Upper lobe of left lung (tissue), 6 donors: ENCODE results near the gene MED13L. TPM values are rescaled to one million over a fixed set of nuclear protein-coding genes. Genes with fewer than 3 reads are reported as not detected.

Experiments used
- ATAC-seq, 2 donors: fragments of 200-7000 bp; cut with Tn5 transposase; one replicate each; pipeline ENCODE4 v1.9.1; 2022; ENCODE audit warnings: mild to moderate bottlenecking in 2 of 2, moderate library complexity in 2 of 2; ENCODE audit not compliant: low FRiP score in 2 of 2
- DNase-seq, 2 donors: peaks; one replicate each; pipeline ENCODE4 v3.0.0-alpha.2; 2019 to 2020
- H3K27ac ChIP-seq, 4 donors: fragments of 200-600 bp; sonication (generic); one replicate each; pipeline ENCODE4 v1.5.1; 2016 to 2019
- H3K27me3 ChIP-seq, 4 donors: fragments of 200-600 bp; sonication (generic); one replicate each; pipeline ENCODE4 v1.5.1; 2017 to 2019
- H3K36me3 ChIP-seq, 4 donors: fragments of 200-600 bp; sonication (generic); one replicate each; pipeline ENCODE4 v1.5.1; 2016 to 2019
- H3K4me1 ChIP-seq, 4 donors: fragments of 200-600 bp; sonication (generic); one replicate each; pipeline ENCODE4 v1.5.1; 2018 to 2019
- H3K4me3 ChIP-seq, 4 donors: fragments of 200-600 bp; sonication (generic); one replicate each; pipeline ENCODE4 v1.5.1; 2017 to 2019; ENCODE audit warnings: mild to moderate bottlenecking in 2 of 4, moderate library complexity in 1 of 4
- H3K9me3 ChIP-seq, 4 donors: fragments of 200-600 bp; sonication (generic); one replicate each; pipeline ENCODE4 v1.5.1; 2018 to 2019
- EP300 ChIP-seq, 4 donors: sonication (generic); formaldehyde crosslinking; IDR thresholded peaks; one replicate each; pipeline ENCODE4 v1.5.1; 2017; ENCODE audit warnings: antibody characterized with exemption in 4 of 4, control low read depth in 2 of 4
- POLR2A ChIP-seq, 4 donors: fragments of 450-650 bp; IDR thresholded peaks; one replicate each; pipeline ENCODE4 v1.5.1; 2016 to 2017; ENCODE audit warnings: antibody characterized with exemption in 4 of 4, mild to moderate bottlenecking in 2 of 4
- POLR2AphosphoS5 ChIP-seq, 2 donors: sonication (generic); formaldehyde crosslinking; IDR thresholded peaks; one replicate each; pipeline ENCODE4 v1.5.1; 2017; ENCODE audit warnings: antibody characterized with exemption in 2 of 2
- WGBS, 2 donors: methylation state at CpG; one replicate each; pipeline ENCODE4 v1.1.5; 2017 to 2018; 5-methylcytosine and 5-hydroxymethylcytosine counted together
- total RNA-seq, 6 donors: library from RNA; depleted of rRNA in 4 of 6; stranded (reverse); fragments of >200 nt in 4 of 6; gene quantifications; one replicate each; pipeline versions ENCODE4 v1.1.0 to v1.2.1, GENCODE V29; 2016 to 2021
- TF ChIP-seq, protein P1 (sequence below), 6 experiments: fragments of 450-650 bp in 4 of 6; fragments of 200-600 bp in 2 of 6; sonication (generic) in 2 of 6; IDR thresholded peaks; one replicate each; pipeline ENCODE4 v1.5.1; 2016 to 2019; ENCODE audit warnings: antibody characterized with exemption in 6 of 6
- donor health status: DM: no; HTN: no; CAD: no; lungs with moderate emphysema.
- donor health status: DM: no; HTN: yes; CAD: no; lungs with severe emphysema.

The MED13L gene
- total RNA-seq, 6 donors from 2014 or later: 96.6 to 178 (median 124) TPM

DNA sequence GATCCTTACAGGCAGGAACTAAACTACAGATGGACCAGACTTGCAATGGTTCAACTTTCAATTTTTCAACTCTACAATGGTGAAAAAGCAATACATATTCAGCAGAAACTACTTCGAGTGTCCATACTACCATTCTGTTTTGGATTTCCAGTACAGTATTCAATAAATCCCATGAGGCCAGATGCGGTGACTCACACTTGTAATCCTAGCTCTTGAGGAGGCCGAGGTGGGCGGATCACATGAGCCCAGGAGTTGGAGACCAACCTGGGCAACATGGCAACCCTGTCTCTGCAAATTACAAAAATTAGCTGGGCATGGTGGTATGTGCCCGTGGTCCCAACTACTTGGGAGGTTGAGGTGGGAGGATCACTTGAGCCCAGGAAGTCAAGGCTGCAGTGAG is 336.1 kb downstream of the MED13L start:
- Histone ChIP-seq H3K4me1 (no peaks in the 10 kb centered on the region), H3K27me3 (no peaks in the 10 kb centered on the region), H3K4me3 (no peak overlapping the region), H3K36me3 (no peaks in the 10 kb centered on the region), H3K27ac (no peak overlapping the region), H3K9me3 (peaks cover 0 to 6% (median 2%) of the 10 kb centered on the region in 4 donors)
- 90 to 91% methylated on average over 5 of the region's 5 CpGs for WGBS, 2 donors
- DNase-seq (no peak), ATAC-seq (no peak)
- TF ChIP-seq EP300 (IDR thresholded peaks at IDR 0.05): no peak
- no peak for TF ChIP-seq POLR2AphosphoS5 (IDR thresholded peaks at IDR 0.05)
- TF ChIP-seq, protein P1, sequence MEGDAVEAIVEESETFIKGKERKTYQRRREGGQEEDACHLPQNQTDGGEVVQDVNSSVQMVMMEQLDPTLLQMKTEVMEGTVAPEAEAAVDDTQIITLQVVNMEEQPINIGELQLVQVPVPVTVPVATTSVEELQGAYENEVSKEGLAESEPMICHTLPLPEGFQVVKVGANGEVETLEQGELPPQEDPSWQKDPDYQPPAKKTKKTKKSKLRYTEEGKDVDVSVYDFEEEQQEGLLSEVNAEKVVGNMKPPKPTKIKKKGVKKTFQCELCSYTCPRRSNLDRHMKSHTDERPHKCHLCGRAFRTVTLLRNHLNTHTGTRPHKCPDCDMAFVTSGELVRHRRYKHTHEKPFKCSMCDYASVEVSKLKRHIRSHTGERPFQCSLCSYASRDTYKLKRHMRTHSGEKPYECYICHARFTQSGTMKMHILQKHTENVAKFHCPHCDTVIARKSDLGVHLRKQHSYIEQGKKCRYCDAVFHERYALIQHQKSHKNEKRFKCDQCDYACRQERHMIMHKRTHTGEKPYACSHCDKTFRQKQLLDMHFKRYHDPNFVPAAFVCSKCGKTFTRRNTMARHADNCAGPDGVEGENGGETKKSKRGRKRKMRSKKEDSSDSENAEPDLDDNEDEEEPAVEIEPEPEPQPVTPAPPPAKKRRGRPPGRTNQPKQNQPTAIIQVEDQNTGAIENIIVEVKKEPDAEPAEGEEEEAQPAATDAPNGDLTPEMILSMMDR (IDR thresholded peaks at IDR 0.05): no peak
- TF ChIP-seq POLR2A (IDR thresholded peaks at IDR 0.05): no peak

DNA sequence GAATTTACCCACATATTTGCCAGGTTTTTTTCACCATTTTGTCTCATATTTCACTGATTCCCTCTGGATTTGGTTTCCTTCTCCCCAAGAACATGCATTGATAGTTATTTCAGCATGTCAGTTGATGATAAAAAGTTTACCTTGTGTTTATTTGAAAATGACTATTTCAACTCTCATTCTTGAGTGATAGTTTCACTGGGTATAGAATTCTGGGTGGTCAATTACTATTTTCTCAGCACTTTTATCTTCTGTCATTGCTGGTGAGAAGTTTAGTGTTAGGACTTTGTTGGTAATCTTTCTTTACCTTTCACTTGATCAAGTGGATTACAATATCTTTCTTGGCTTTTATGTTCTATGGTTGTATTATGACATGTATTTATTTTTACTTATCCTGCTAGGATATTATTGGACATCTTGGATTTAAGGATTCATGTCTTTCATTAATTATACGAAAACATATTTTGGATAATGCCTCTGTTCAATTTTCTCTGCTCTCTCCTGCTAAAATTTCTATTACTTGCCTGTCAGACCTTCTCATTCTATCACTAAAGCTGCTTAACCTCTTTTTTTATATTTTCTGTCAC is 338.6 kb downstream of the MED13L start:
- no peaks in the 10 kb centered on the region for H3K27me3 ChIP-seq
- H3K27ac ChIP-seq: no peak overlapping the region
- 81 to 85% methylated on average over 1 of the region's 1 CpG for WGBS, 2 donors
- TF ChIP-seq EP300 (IDR thresholded peaks at IDR 0.05) (no peak), POLR2AphosphoS5 (IDR thresholded peaks at IDR 0.05) (no peak), POLR2A (IDR thresholded peaks at IDR 0.05) (no peak)
- TF ChIP-seq, protein P1 (IDR thresholded peaks at IDR 0.05): no peak
- peaks cover 0 to 6% (median 2%) of the 10 kb centered on the region in 4 donors for H3K9me3 ChIP-seq
- no peak for ATAC-seq
- no peak for DNase-seq
- H3K4me3 ChIP-seq: no peak overlapping the region
- H3K4me1 ChIP-seq: no peaks in the 10 kb centered on the region
- H3K36me3 ChIP-seq: no peaks in the 10 kb centered on the region

GRCh38 chr12:115936997-115937916 is 340.2 kb downstream of the MED13L start:
- no peak for DNase-seq
- Histone ChIP-seq H3K9me3 (peaks cover 0 to 6% (median 2%) of the 10 kb centered on the region in 4 donors), H3K27me3 (no peaks in the 10 kb centered on the region), H3K27ac (no peak overlapping the region), H3K4me1 (no peaks in the 10 kb centered on the region), H3K36me3 (no peaks in the 10 kb centered on the region), H3K4me3 (no peak overlapping the region)
- 54 to 87% methylated on average over 8 of the region's 8 CpGs for WGBS, 2 donors
- ATAC-seq: no peak
- no peak for TF ChIP-seq POLR2AphosphoS5 (IDR thresholded peaks at IDR 0.05)
- TF ChIP-seq POLR2A (IDR thresholded peaks at IDR 0.05): no peak
- TF ChIP-seq, protein P1 (IDR thresholded peaks at IDR 0.05): no peak
- no peak for TF ChIP-seq EP300 (IDR thresholded peaks at IDR 0.05)

GRCh38 chr12:115934877-115935276 is 342.6 kb downstream of the MED13L start:
- no peaks in the 10 kb centered on the region for H3K27me3 ChIP-seq
- WGBS, 2 donors: 91 to 92% methylated on average over 7 of the region's 7 CpGs
- H3K27ac ChIP-seq: no peak overlapping the region
- DNase-seq (no peak), ATAC-seq (no peak)
- TF ChIP-seq EP300 (IDR thresholded peaks at IDR 0.05): no peak
- TF ChIP-seq POLR2AphosphoS5 (IDR thresholded peaks at IDR 0.05): no peak
- TF ChIP-seq, protein P1 (IDR thresholded peaks at IDR 0.05): no peak
- TF ChIP-seq POLR2A (IDR thresholded peaks at IDR 0.05): no peak
- no peaks in the 10 kb centered on the region for H3K4me1 ChIP-seq
- H3K4me3 ChIP-seq: no peak overlapping the region
- H3K36me3 ChIP-seq: no peaks in the 10 kb centered on the region
- peaks cover 0 to 6% (median 2%) of the 10 kb centered on the region in 4 donors for H3K9me3 ChIP-seq
